DMS53 treated with DMSO at 0.1 percent for 48 hours (cell line): ENCODE data around the gene CEBPZOS.
"Not testable (repeated sequence)": the region's sequence is repeated elsewhere in the genome, so short reads cannot be mapped to it uniquely, and the experiment has no call there.

Source experiments
- DNase-seq: peaks from one replicate; lab custom pipeline; 2025; ENCODE audit not compliant: unreplicated experiment; lab: John Stamatoyannopoulos, UW

The CEBPZOS gene

GRCh38 chr2:37190290-37190689 is 6.0 kb upstream of the CEBPZOS start:
- DNase-seq, result no peak

GRCh38 chr2:37191253-37191652 is 5.0 kb upstream of the CEBPZOS start:
- DNase-seq, result no peak

- no peak for DNase-seq
Measured at GRCh38 chr2:37191747-37192146, 4.5 kb upstream of the CEBPZOS start.

GRCh38 chr2:37192551-37192950 is 3.7 kb upstream of the CEBPZOS start:
- DNase-seq, result no peak

GRCh38 chr2:37195862-37196319 is 405 bp upstream of the CEBPZOS start:
- DNase-seq, result not testable (repeated sequence)

GRCh38 chr2:37198681-37199065 is 2.4 kb downstream of the CEBPZOS start:
- DNase-seq, result no peak

- DNase-seq, result no peak
Measured at GRCh38 chr2:37201208-37201607, 4.9 kb downstream of the CEBPZOS start.

GRCh38 chr2:37201766-37202165 is 5.5 kb downstream of the CEBPZOS start:
- no peak for DNase-seq

GRCh38 chr2:37203708-37204107 is 7.4 kb downstream of the CEBPZOS start:
- no peak for DNase-seq

GRCh38 chr2:37205071-37205661 is 8.9 kb downstream of the CEBPZOS start:
- not testable (repeated sequence) for DNase-seq

GRCh38 chr2:37205689-37206341 is 9.5 kb downstream of the CEBPZOS start:
- no peak for DNase-seq

GRCh38 chr2:37206760-37207159 is 10.5 kb downstream of the CEBPZOS start:
- not testable (repeated sequence) for DNase-seq

GRCh38 chr2:37211212-37211611 is 14.9 kb downstream of the CEBPZOS start:
- DNase-seq, result no peak

- DNase-seq, result no peak
Measured at GRCh38 chr2:37211939-37212338, 15.6 kb downstream of the CEBPZOS start.

- DNase-seq, result no peak
Measured at GRCh38 chr2:37215250-37215649, 19.0 kb downstream of the CEBPZOS start.

- no peak for DNase-seq
Measured at GRCh38 chr2:37219046-37219445, 22.8 kb downstream of the CEBPZOS start.

GRCh38 chr2:37223131-37223530 is 26.8 kb downstream of the CEBPZOS start:
- no peak for DNase-seq

- no peak for DNase-seq
Measured at GRCh38 chr2:37224063-37224462, 27.8 kb downstream of the CEBPZOS start.

- DNase-seq, result not testable (repeated sequence)
Measured at GRCh38 chr2:37225129-37225528, 28.8 kb downstream of the CEBPZOS start.

GRCh38 chr2:37226863-37227262 is 30.6 kb downstream of the CEBPZOS start:
- DNase-seq, result no peak

- no peak for DNase-seq
Measured at GRCh38 chr2:37228788-37229187, 32.5 kb downstream of the CEBPZOS start.

GRCh38 chr2:37230581-37230980 is 34.3 kb downstream of the CEBPZOS start:
- DNase-seq, result no peak
